Left ventricle myocardium inferior (tissue), 1 donor: Measurements from ENCODE around the gene ADO. TPM values are rescaled to one million over a fixed set of nuclear protein-coding genes. Genes with fewer than 3 reads are reported as not detected.

Experiments
- DNase-seq: peaks from one replicate; pipeline ENCODE4 v3.0.0-alpha.2; 2020
- H3K27ac ChIP-seq: fragments of 200-600 bp; replicated peaks from 2 replicates; pipeline ENCODE4 v1.8.0; 2021
- H3K27me3 ChIP-seq: fragments of 200-600 bp; 2 replicates; pipeline ENCODE4 v1.8.0; 2021; ENCODE audit warnings: low read depth
- H3K36me3 ChIP-seq: fragments of 200-600 bp; 2 replicates; pipeline ENCODE4 v1.8.0; 2021
- H3K4me1 ChIP-seq: fragments of 200-600 bp; 2 replicates; pipeline ENCODE4 v1.8.0; 2021
- H3K4me3 ChIP-seq: fragments of 200-600 bp; 2 replicates; pipeline ENCODE4 v1.8.0; 2021; ENCODE audit warnings: mild to moderate bottlenecking, moderate library complexity
- H3K9me3 ChIP-seq: fragments of 200-600 bp; replicated peaks from 2 replicates; pipeline ENCODE4 v1.8.0; 2021
- CTCF ChIP-seq: fragments of 200-600 bp; IDR thresholded peaks from 2 replicates; pipeline ENCODE4 v1.8.0; 2021; ENCODE audit warnings: antibody characterized with exemption, mild to moderate bottlenecking, borderline replicate concordance
- intact Hi-C: fragments of 100-400 bp; cut with micrococcal nuclease; formaldehyde crosslinking; loops from one replicate; pipeline ENCODE4 v1.11.0; 2022
- total RNA-seq: library from RNA; stranded (reverse); fragmentation: NEBNext Ultra II Directional; extraction: Animal tissue kit (Norgen Biotek cat#: 25700); gene quantifications from one replicate; pipeline ENCODE4 v1.2.1, GENCODE V29; 2021
- donor health status: DM: no; HTN: yes; CAD: no; lungs with severe emphysema.

Gene ADO
- total RNA-seq, 1 donor from 2014 or later: 18.9 TPM

GRCh38 chr10:62795100-62795499 is 9.4 kb upstream of the ADO start:
- Histone ChIP-seq H3K4me3 (no peak overlapping the region), H3K9me3 (no peaks in the 10 kb centered on the region), H3K27me3 (no peaks in the 10 kb centered on the region), H3K4me1 (peaks cover 3% of the 10 kb centered on the region), H3K36me3 (no peaks in the 10 kb centered on the region), H3K27ac (peak overlapping the region; percentile 29)
- DNase-seq: no peak
- intact Hi-C loops: no loop called here
- no peak for TF ChIP-seq CTCF

GRCh38 chr10:62795762-62796161 is 8.8 kb upstream of the ADO start:
- Histone ChIP-seq H3K4me1 (peaks cover 3% of the 10 kb centered on the region), H3K27me3 (no peaks in the 10 kb centered on the region), H3K27ac (no peak overlapping the region), H3K4me3 (no peak overlapping the region), H3K36me3 (no peaks in the 10 kb centered on the region), H3K9me3 (no peaks in the 10 kb centered on the region)
- no peak for TF ChIP-seq CTCF
- DNase-seq: no peak
- intact Hi-C loops: no loop called here

GRCh38 chr10:62796896-62797295 is 7.6 kb upstream of the ADO start:
- Histone ChIP-seq H3K4me3 (no peak overlapping the region), H3K4me1 (peaks cover 3% of the 10 kb centered on the region), H3K27me3 (no peaks in the 10 kb centered on the region), H3K36me3 (no peaks in the 10 kb centered on the region), H3K27ac (no peak overlapping the region), H3K9me3 (no peaks in the 10 kb centered on the region)
- TF ChIP-seq CTCF: no peak
- DNase-seq: no peak
- intact Hi-C loops: no loop called here

- no peak for TF ChIP-seq CTCF
These were observed 2.6 kb upstream of the ADO start for GRCh38 chr10:62801871-62802270.

GRCh38 chr10:62803724-62804355 is 680 bp upstream of the ADO start:
- no peaks in the 10 kb centered on the region for H3K9me3 ChIP-seq
- TF ChIP-seq CTCF: no peak
- H3K27ac ChIP-seq: peak overlapping the region; percentile 97
- H3K4me3 ChIP-seq: peak overlapping the region; percentile 81
- peaks cover 49% of the 10 kb centered on the region for H3K4me1 ChIP-seq
- H3K27me3 ChIP-seq: no peaks in the 10 kb centered on the region
- no peaks in the 10 kb centered on the region for H3K36me3 ChIP-seq
- intact Hi-C loops: no loop called here
- DNase-seq: no peak

More at GRCh38 chr10:62801871-62802270, 2.6 kb upstream of the ADO start:
- H3K27me3 ChIP-seq: no peaks in the 10 kb centered on the region
- H3K27ac ChIP-seq: no peak overlapping the region
- intact Hi-C loops: no loop called here
- no peaks in the 10 kb centered on the region for H3K36me3 ChIP-seq
- no peak for DNase-seq
- H3K4me1 ChIP-seq: peaks cover 29% of the 10 kb centered on the region
- H3K4me3 ChIP-seq: no peak overlapping the region
- no peaks in the 10 kb centered on the region for H3K9me3 ChIP-seq
